IMR-90 (cell line): Measurements from ENCODE around the gene CPTP. TPM values are rescaled to one million over a fixed set of nuclear protein-coding genes. Genes with fewer than 3 reads are reported as not detected.
A peak's percentile ranks its signal among the peaks of the same experiment; 100 is the strongest.

ENCODE experiments used
- ATAC-seq: fragments of 200-7000 bp; cut with Tn5 transposase; 2 replicates; pipeline ENCODE4 v1.9.1; 2020; ENCODE audit warnings: low read depth, mild to moderate bottlenecking, moderate library complexity
- BruUV-seq: library from RNA; stranded (reverse); fragments of 400-500 nt; replicated peaks from 2 replicates; lab custom pipeline; 2021; lab: Mats Ljungman, UMichigan
- CTCF ChIA-PET: fragments of 300-600 bp; formaldehyde crosslinking; extraction: SDS; loops from one replicate; lab custom pipeline; 2021; ENCODE audit warnings: antibody characterized with exemption; lab: Yijun Ruan, JAX
- POLR2A ChIA-PET: fragments of 300-600 bp; sonication (Branson Sonifier 250); formaldehyde crosslinking; loops from one replicate; lab custom pipeline; 2022; ENCODE audit warnings: antibody characterized with exemption; ENCODE audit not compliant: unreplicated experiment; lab: Charles Lee
- DNase-seq: peaks from one replicate; pipeline ENCODE4 v3.0.0; 2013
- H2AFZ ChIP-seq: replicated peaks from 2 replicates; pipeline ENCODE3; 2013; ENCODE audit warnings: low read length, mild to moderate bottlenecking; ENCODE audit not compliant: poor library complexity
- H2AK5ac ChIP-seq: 2 replicates; pipeline ENCODE4 v1.6.1; 2013; ENCODE audit warnings: low read depth, low read length, inconsistent platforms
- H2AK9ac ChIP-seq: replicated peaks from 2 replicates; pipeline ENCODE3; 2013; ENCODE audit warnings: mild to moderate bottlenecking, low read depth, low read length, moderate library complexity; ENCODE audit not compliant: poor library complexity
- H2BK120ac ChIP-seq: 2 replicates; pipeline ENCODE4 v1.6.1; 2013; ENCODE audit warnings: low read depth, low read length, inconsistent platforms
- H2BK15ac ChIP-seq: 3 replicates; pipeline ENCODE4 v1.6.1; 2013; ENCODE audit warnings: low read depth, low read length, inconsistent platforms
- H2BK20ac ChIP-seq: 2 replicates; pipeline ENCODE4 v1.6.1; 2013; ENCODE audit warnings: low read depth, mild to moderate bottlenecking, inconsistent platforms, low read length, moderate library complexity
- H2BK5ac ChIP-seq: 2 replicates; pipeline ENCODE4 v1.6.1; 2013; ENCODE audit warnings: mild to moderate bottlenecking, low read depth, low read length, inconsistent platforms; ENCODE audit not compliant: poor library complexity, severe bottlenecking
- H3K14ac ChIP-seq: replicated peaks from 2 replicates; pipeline ENCODE4 v1.6.1; 2013; ENCODE audit warnings: low read depth, low read length, inconsistent platforms
- H3K18ac ChIP-seq: 2 replicates; pipeline ENCODE4 v1.6.1; 2013; ENCODE audit warnings: low read depth, low read length, control low read depth
- H3K23ac ChIP-seq: 2 replicates; pipeline ENCODE4 v1.6.1; 2013; ENCODE audit warnings: low read depth, low read length, inconsistent platforms
- H3K27ac ChIP-seq: 2 replicates; pipeline ENCODE4 v1.5.1; 2013; ENCODE audit warnings: mild to moderate bottlenecking, control low read depth, low read length; ENCODE audit not compliant: insufficient read depth
- H3K27me3 ChIP-seq: 2 replicates; pipeline ENCODE4 v1.6.1; 2013; ENCODE audit warnings: low read length; ENCODE audit not compliant: control insufficient read depth, insufficient read depth
- H3K36me3 ChIP-seq: 2 replicates; pipeline ENCODE4 v1.6.1; 2013; ENCODE audit warnings: low read length, mixed read lengths; ENCODE audit not compliant: control insufficient read depth, insufficient read depth
- H3K4ac ChIP-seq: 2 replicates; pipeline ENCODE4 v1.6.1; 2013; ENCODE audit warnings: low read depth, low read length, inconsistent platforms
- H3K4me1 ChIP-seq: 2 replicates; pipeline ENCODE4 v1.6.1; 2013; ENCODE audit warnings: low read length, mixed read lengths; ENCODE audit not compliant: control insufficient read depth, insufficient read depth
- H3K4me2 ChIP-seq: 2 replicates; pipeline ENCODE4 v1.6.1; 2013; ENCODE audit warnings: low read depth, mild to moderate bottlenecking, control low read depth, low read length, moderate library complexity
- H3K4me3 ChIP-seq: 2 replicates; pipeline ENCODE4 v1.5.1; 2013; ENCODE audit warnings: low read depth, mild to moderate bottlenecking, control low read depth, low read length, moderate library complexity; ENCODE audit not compliant: insufficient read depth
- H3K56ac ChIP-seq: 2 replicates; pipeline ENCODE4 v1.6.1; 2013; ENCODE audit warnings: low read length, inconsistent platforms; ENCODE audit not compliant: insufficient read depth; ENCODE audit errors: extremely low read depth
- H3K79me1 ChIP-seq, 2 experiments: 2 replicates each; pipeline ENCODE4 v1.6.1; 2013; ENCODE audit warnings: low read length in 2 of 2, inconsistent platforms in 1 of 2, low read depth in 1 of 2
- H3K9ac ChIP-seq: 2 replicates; pipeline ENCODE4 v1.6.1; 2013; ENCODE audit warnings: low read depth, low read length, control low read depth
- H3K9me1 ChIP-seq: 2 replicates; pipeline ENCODE4 v1.6.1; 2013; ENCODE audit warnings: low read length, inconsistent platforms; ENCODE audit not compliant: insufficient read depth
- H3K9me3 ChIP-seq: 2 replicates; pipeline ENCODE4 v1.6.1; 2013; ENCODE audit warnings: low read length; ENCODE audit not compliant: control insufficient read depth, insufficient read depth
- H4K20me1 ChIP-seq: 2 replicates; pipeline ENCODE4 v1.6.1; 2013; ENCODE audit warnings: low read length, inconsistent platforms; ENCODE audit not compliant: insufficient read depth
- H4K5ac ChIP-seq: 2 replicates; pipeline ENCODE4 v1.6.1; 2013; ENCODE audit warnings: mild to moderate bottlenecking, low read depth, low read length, control low read depth
- H4K8ac ChIP-seq, 2 experiments: 2 replicates each; pipeline ENCODE4 v1.6.1; 2013; ENCODE audit warnings: low read depth in 2 of 2, low read length in 2 of 2, control low read depth in 1 of 2, inconsistent platforms in 1 of 2
- H4K91ac ChIP-seq: 2 replicates; pipeline ENCODE4 v1.6.1; 2013; ENCODE audit warnings: low read depth, low read length, inconsistent platforms; ENCODE audit not compliant: insufficient read depth
- BHLHE40 ChIP-seq: fragments of 150-350 bp; IDR thresholded peaks from 2 replicates; pipeline ENCODE4 v1.6.1; 2016; ENCODE audit warnings: mild to moderate bottlenecking, low read depth, low read length
- CEBPB ChIP-seq: IDR thresholded peaks from 2 replicates; pipeline ENCODE4 v1.6.1; 2012; ENCODE audit warnings: low read depth, low read length, improper control_type of control experiment
- CHD1 ChIP-seq: IDR thresholded peaks from 2 replicates; pipeline ENCODE4 v1.6.1; 2012; ENCODE audit warnings: low read depth, low read length, improper control_type of control experiment
- ELK1 ChIP-seq: fragments of 150-350 bp; IDR thresholded peaks from 2 replicates; pipeline ENCODE4 v1.6.1; 2016; ENCODE audit warnings: low read depth, mild to moderate bottlenecking, low read length, moderate library complexity, borderline replicate concordance
- FOS ChIP-seq: fragments of 150-350 bp; IDR thresholded peaks from 2 replicates; pipeline ENCODE4 v1.6.1; 2016; ENCODE audit warnings: low read depth, low read length
- MAFK ChIP-seq: IDR thresholded peaks from 2 replicates; pipeline ENCODE4 v1.6.1; 2012; ENCODE audit warnings: low read depth, low read length, improper control_type of control experiment
- MXI1 ChIP-seq: IDR thresholded peaks from 2 replicates; pipeline ENCODE4 v1.6.1; 2012; ENCODE audit warnings: low read depth, mild to moderate bottlenecking, low read length, moderate library complexity, borderline replicate concordance
- POLR2A ChIP-seq: IDR thresholded peaks from 2 replicates; pipeline ENCODE4 v1.6.1; 2012; ENCODE audit warnings: mild to moderate bottlenecking, low read depth, low read length
- RAD21 ChIP-seq: IDR thresholded peaks from 2 replicates; pipeline ENCODE4 v1.6.1; 2012; ENCODE audit warnings: low read length, improper control_type of control experiment
- RCOR1 ChIP-seq: IDR thresholded peaks from 2 replicates; pipeline ENCODE4 v1.6.1; 2012; ENCODE audit warnings: mild to moderate bottlenecking, low read length, improper control_type of control experiment; ENCODE audit not compliant: insufficient replicate concordance
- RFX5 ChIP-seq: IDR thresholded peaks from 2 replicates; pipeline ENCODE4 v1.8.0; 2012; ENCODE audit warnings: low read depth, mild to moderate bottlenecking, low read length, moderate library complexity
- SMC3 ChIP-seq: fragments of 150-350 bp; IDR thresholded peaks from 2 replicates; pipeline ENCODE4 v1.6.1; 2016; ENCODE audit warnings: low read depth, mild to moderate bottlenecking, antibody characterized with exemption, low read length, moderate library complexity
- USF2 ChIP-seq: fragments of 150-350 bp; IDR thresholded peaks from 2 replicates; pipeline ENCODE4 v1.6.1; 2017; ENCODE audit warnings: mild to moderate bottlenecking, antibody characterized with exemption, low read length, low read depth
- WGBS, 2 experiments: methylation state at CpG; one replicate each; pipeline versions ENCODE4 v1.1.5 to v1.1.7; 2013; ENCODE audit warnings: missing lambda C conversion rate in 2 of 2; ENCODE audit not compliant: insufficient read length in 1 of 2; ENCODE audit errors: extremely low coverage in 2 of 2; 5-methylcytosine and 5-hydroxymethylcytosine counted together
- dilution Hi-C: fragments of 300-500 bp; cut with HindIII; formaldehyde crosslinking; loops from one replicate; pipeline ENCODE4 v1.14.3; 2018; ENCODE audit warnings: low sequenced_read_pairs; ENCODE audit not compliant: unreplicated experiment
- in situ Hi-C: fragments of 300-500 bp; cut with MboI; formaldehyde crosslinking; loops from 3 replicates; pipeline ENCODE4 v1.14.3; 2019; ENCODE audit warnings: low sequenced_read_pairs, inconsistent platforms, mixed read lengths
- intact Hi-C: fragments of 100-400 bp; cut with micrococcal nuclease; formaldehyde crosslinking; loops from 2 replicates; pipeline ENCODE4 v1.10.0; 2022
- polyA plus RNA-seq, 3 experiments: library from polyadenylated mRNA; depleted of rRNA; stranded (reverse); fragments of >200 nt; gene quantifications; 2 replicates each; pipeline ENCODE4 v1.2.3, GENCODE V29; 2012; ENCODE audit warnings: low replicate concordance in 1 of 3
- total RNA-seq: library from RNA; depleted of rRNA; stranded (reverse); fragments of >200 nt; gene quantifications from 2 replicates; pipeline ENCODE4 v1.2.3, GENCODE V29; 2012
- TF ChIP-seq, protein P1 (sequence below): conservative IDR thresholded peaks from 2 replicates; pipeline ENCODE4 v1.5.1; 2012; ENCODE audit warnings: mild to moderate bottlenecking, low read depth, low read length, improper control_type of control experiment

The CPTP gene
- total and polyA plus RNA-seq, 2 of the 4 experiments (the other 2 are of a cell fraction), result 2.7 to 12.1 TPM

DNA sequence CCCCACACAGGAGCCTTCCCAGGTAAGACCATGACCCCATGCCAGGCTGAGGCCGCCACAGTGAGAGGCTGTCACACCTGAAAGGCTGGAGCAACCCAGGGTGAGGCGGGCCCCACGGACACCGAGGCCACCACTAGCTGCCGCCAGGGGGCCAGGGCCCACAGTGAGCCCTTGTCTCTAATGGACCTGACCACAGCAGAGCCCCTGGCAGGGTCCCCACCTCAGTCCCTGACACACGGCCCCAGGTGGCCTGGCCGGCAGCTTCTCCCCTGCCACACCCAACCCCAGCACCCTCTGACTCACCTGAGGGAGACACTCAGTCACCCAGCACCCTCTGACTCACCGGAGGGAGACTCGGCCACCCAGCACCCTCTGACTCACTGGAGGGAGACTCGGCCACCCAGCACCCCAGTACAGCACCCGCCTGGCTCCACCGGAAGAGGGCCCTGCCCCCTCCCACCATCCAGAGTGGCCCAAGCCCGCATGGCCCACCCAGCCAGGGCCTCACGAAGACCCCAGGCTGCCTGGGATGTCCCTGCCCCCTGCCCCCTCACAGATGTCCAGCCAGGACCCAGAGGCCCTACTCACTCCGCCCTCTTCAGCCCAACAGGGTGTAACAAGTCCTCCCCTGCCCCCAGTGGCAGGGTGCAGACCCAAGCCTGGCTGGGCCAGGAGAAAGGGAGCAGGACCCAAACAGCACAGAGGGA is 20.2 kb downstream of the CPTP start:
- intact Hi-C loops (no loop called here), dilution Hi-C loops (no loop called here), in situ Hi-C loops (no loop called here)
- Histone ChIP-seq H2AK9ac (peak overlapping the region; percentile 87), H3K9ac (no peak overlapping the region), H4K91ac (0 out of 2 replicates have a peak overlapping the region, but pooled peaks have one; percentile 26), H2AFZ (peak overlapping the region; percentile 63), H3K79me1 (peaks cover 12 to 70% of the 10 kb centered on the region in 2 experiments), H3K27ac (peak overlapping the region; percentile 10; the same call in 1 of the 2 replicates), H3K4me3 (no peak overlapping the region), H3K9me3 (no peaks in the 10 kb centered on the region), H3K9me1 (peaks cover 13% of the 10 kb centered on the region), H2AK5ac (peak overlapping the region; percentile 73), H3K18ac (no peak overlapping the region), H4K5ac (no peak overlapping the region), H2BK20ac (no peak overlapping the region), H2BK120ac (peak overlapping the region; percentile 40; the same call in 1 of the 2 replicates), H3K56ac (no peak overlapping the region), H3K4ac (no peak overlapping the region; the same call in 1 of the 2 replicates), H3K4me1 (peaks cover 30% of the 10 kb centered on the region), H4K8ac (peak overlapping the region in 1 of 2 experiments; percentile 40; a peak in 1 of 4 replicates), H3K23ac (no peak overlapping the region; the same call in 1 of the 2 replicates), H3K4me2 (no peak overlapping the region; the same call in 1 of the 2 replicates), H3K27me3 (no peaks in the 10 kb centered on the region), H3K14ac (no peak overlapping the region), H2BK5ac (peak overlapping the region; percentile 72), H2BK15ac (no peak overlapping the region), H4K20me1 (peaks cover 67% of the 10 kb centered on the region), H3K36me3 (peaks cover 18% of the 10 kb centered on the region)
- ATAC-seq (no peak), DNase-seq (peak; percentile 69)
- no peak for TF ChIP-seq SMC3
- peak; percentile 18; the same call in 1 of the 2 replicates for TF ChIP-seq RAD21
- TF ChIP-seq POLR2A, result no peak
- TF ChIP-seq CHD1, result no peak
- TF ChIP-seq, protein P1, sequence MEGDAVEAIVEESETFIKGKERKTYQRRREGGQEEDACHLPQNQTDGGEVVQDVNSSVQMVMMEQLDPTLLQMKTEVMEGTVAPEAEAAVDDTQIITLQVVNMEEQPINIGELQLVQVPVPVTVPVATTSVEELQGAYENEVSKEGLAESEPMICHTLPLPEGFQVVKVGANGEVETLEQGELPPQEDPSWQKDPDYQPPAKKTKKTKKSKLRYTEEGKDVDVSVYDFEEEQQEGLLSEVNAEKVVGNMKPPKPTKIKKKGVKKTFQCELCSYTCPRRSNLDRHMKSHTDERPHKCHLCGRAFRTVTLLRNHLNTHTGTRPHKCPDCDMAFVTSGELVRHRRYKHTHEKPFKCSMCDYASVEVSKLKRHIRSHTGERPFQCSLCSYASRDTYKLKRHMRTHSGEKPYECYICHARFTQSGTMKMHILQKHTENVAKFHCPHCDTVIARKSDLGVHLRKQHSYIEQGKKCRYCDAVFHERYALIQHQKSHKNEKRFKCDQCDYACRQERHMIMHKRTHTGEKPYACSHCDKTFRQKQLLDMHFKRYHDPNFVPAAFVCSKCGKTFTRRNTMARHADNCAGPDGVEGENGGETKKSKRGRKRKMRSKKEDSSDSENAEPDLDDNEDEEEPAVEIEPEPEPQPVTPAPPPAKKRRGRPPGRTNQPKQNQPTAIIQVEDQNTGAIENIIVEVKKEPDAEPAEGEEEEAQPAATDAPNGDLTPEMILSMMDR, result peak; percentile 30; the same call in 1 of the 2 replicates
- TF ChIP-seq RFX5, result no peak
- no peak for TF ChIP-seq MXI1
- TF ChIP-seq MAFK, result no peak
- 0 out of 2 replicates have a peak, but pooled peaks have one; percentile 16 for TF ChIP-seq BHLHE40
- no peak for TF ChIP-seq CEBPB
- peak; percentile 27 for TF ChIP-seq RCOR1
- peak; percentile 82 for TF ChIP-seq FOS
- TF ChIP-seq USF2, result no peak
- TF ChIP-seq ELK1, result no peak
- no TSS peak for BruUV-seq
- CTCF ChIA-PET, result interaction anchor here (0.5 kb wide), 1 partner anchor 76 kb away, joined by 3 read pairs; no protein-coding TSS in a partner anchor
- POLR2A ChIA-PET, result no interaction called here
- WGBS, 2 experiments, result 58% methylated on average over 2 of the region's 15 CpGs; no CpG with 5 or more reads in 1 of the 2 experiments
